NCI-H2227 treated with DMSO at 0.1 percent for 48 hours (cell line): ENCODE data around the gene CELF1.

Experiments
- DNase-seq: peaks from one replicate; lab custom pipeline; 2025; lab: John Stamatoyannopoulos, UW

CELF1 gene

GRCh38 chr11:47445840-47446239, 107.1 kb downstream of the CELF1 start:
- DNase-seq = no peak

- DNase-seq = no peak
Observed at GRCh38 chr11:47443817-47444216, 109.1 kb downstream of the CELF1 start.

GRCh38 chr11:47443028-47443700, 109.8 kb downstream of the CELF1 start:
- DNase-seq = no peak

GRCh38 chr11:47442514-47442913, 110.4 kb downstream of the CELF1 start:
- no peak for DNase-seq

- no peak for DNase-seq
Observed at GRCh38 chr11:47441421-47441820, 111.5 kb downstream of the CELF1 start.

- DNase-seq = no peak
Observed at GRCh38 chr11:47440054-47440476, 112.9 kb downstream of the CELF1 start.

GRCh38 chr11:47438721-47439120, 114.2 kb downstream of the CELF1 start:
- DNase-seq = no peak

- no peak for DNase-seq
Observed at GRCh38 chr11:47437746-47438418, 115.0 kb downstream of the CELF1 start.

- no peak for DNase-seq
Observed at GRCh38 chr11:47437218-47437745, 115.7 kb downstream of the CELF1 start.

- no peak for DNase-seq
Observed at GRCh38 chr11:47436726-47437125, 116.2 kb downstream of the CELF1 start.

- no peak for DNase-seq
Observed at GRCh38 chr11:47435687-47436086, 117.2 kb downstream of the CELF1 start.

GRCh38 chr11:47434011-47434786, 118.7 kb downstream of the CELF1 start:
- no peak for DNase-seq

GRCh38 chr11:47433157-47433556, 119.8 kb downstream of the CELF1 start:
- no peak for DNase-seq

- no peak for DNase-seq
Observed at GRCh38 chr11:47431356-47432083, 121.4 kb downstream of the CELF1 start.

GRCh38 chr11:47430524-47430923, 122.4 kb downstream of the CELF1 start:
- DNase-seq = no peak

GRCh38 chr11:47426062-47426956, 126.6 kb downstream of the CELF1 start, which contains the start of gene PSMC3:
PSMC3 (minus strand) TSS chr11:47426439; CDS start chr11:47426279, 160 bp downstream.
- peak; percentile 96 for DNase-seq

GRCh38 chr11:47425611-47426010, 127.3 kb downstream of the CELF1 start:
- DNase-seq = no peak

- no peak for DNase-seq
Observed at GRCh38 chr11:47418454-47419259, 134.3 kb downstream of the CELF1 start.

GRCh38 chr11:47417712-47418111, 135.2 kb downstream of the CELF1 start:
- no peak for DNase-seq

GRCh38 chr11:47415949-47416472, 136.9 kb downstream of the CELF1 start:
- no peak for DNase-seq
